Glomerular endothelial cell (primary cell): ENCODE results near the gene PITRM1. TPM values are rescaled to one million over a fixed set of nuclear protein-coding genes. Genes with fewer than 3 reads are reported as not detected.

Source experiments
- DNase-seq: peaks from one replicate; pipeline ENCODE4 v3.0.0-alpha.2; 2011; ENCODE audit warnings: low read depth, low spot score; ENCODE audit errors: extremely low read depth
- total RNA-seq: library from RNA; depleted of rRNA; stranded (reverse); fragments of >200 nt; gene quantifications from 2 replicates; pipeline ENCODE4 v1.2.3, GENCODE V29; 2015

Gene PITRM1
- total RNA-seq, 1 donor from 2014 or later = 86.2 TPM

DNA sequence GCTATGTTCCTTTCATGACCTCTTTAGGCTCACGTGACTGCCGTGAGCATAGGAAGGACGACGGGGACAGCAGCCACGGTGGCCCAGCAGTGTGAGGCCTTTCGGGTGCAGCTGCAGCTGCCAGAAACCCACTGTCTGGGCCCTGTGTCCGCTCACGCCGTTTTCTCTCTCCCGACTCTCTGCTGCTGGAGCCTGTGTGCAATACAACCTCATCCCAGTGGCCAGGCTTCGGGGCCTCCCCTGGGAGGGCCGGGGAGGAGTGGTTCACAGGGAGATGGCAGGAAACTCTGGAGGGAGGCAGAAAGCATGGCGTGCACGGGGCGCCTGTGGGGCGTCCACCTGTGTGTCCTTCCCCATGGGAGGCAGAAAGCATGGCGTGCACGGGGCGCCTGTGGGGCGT lies 66.7 kb downstream of the PITRM1 start:
- DNase-seq = no peak

- DNase-seq = no peak
Measured at GRCh38 chr10:3105166-3105565, 67.4 kb downstream of the PITRM1 start.

GRCh38 chr10:3104251-3104918 lies 68.2 kb downstream of the PITRM1 start:
- no peak for DNase-seq

GRCh38 chr10:3103646-3104045 lies 68.9 kb downstream of the PITRM1 start:
- DNase-seq = no peak

- DNase-seq = no peak
Measured at GRCh38 chr10:3102720-3103427, 69.7 kb downstream of the PITRM1 start.

DNA sequence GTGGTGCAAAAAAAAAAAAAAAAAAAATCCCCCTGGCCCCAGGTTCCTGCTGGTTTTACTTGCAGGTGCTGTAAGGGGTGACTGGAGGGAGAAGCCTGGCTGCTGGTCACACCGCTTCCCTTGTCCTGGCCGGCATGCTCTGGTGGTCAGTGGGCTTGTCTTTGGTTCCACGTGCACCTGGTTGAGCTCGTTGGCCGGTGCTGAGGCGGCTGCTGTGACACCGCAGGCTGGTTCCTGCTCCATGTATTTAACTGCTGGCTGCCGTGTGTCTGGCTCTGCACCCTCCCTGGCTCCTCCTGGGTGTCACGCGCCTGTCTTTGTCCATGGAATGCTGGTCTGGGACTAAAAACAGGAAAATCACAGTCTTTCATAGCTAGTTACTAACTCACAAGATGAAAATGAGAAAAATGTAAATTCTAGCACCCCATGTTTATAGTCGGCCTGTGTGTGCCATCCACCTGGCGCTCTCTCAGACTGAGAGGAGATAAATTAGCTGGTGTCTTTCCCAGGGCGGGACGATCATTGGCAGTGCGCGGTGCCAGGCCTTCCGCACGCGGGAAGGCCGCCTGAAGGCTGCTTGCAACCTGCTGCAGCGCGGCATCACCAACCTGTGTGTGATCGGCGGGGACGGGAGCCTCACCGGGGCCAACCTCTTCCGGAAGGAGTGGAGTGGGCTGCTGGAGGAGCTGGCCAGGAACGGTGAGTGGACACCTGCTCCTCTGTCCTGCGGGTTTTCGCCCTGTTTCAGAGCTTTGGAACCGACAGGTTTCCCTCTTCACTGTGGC lies 71.5 kb downstream of the PITRM1 start:
- no peak for DNase-seq

DNA sequence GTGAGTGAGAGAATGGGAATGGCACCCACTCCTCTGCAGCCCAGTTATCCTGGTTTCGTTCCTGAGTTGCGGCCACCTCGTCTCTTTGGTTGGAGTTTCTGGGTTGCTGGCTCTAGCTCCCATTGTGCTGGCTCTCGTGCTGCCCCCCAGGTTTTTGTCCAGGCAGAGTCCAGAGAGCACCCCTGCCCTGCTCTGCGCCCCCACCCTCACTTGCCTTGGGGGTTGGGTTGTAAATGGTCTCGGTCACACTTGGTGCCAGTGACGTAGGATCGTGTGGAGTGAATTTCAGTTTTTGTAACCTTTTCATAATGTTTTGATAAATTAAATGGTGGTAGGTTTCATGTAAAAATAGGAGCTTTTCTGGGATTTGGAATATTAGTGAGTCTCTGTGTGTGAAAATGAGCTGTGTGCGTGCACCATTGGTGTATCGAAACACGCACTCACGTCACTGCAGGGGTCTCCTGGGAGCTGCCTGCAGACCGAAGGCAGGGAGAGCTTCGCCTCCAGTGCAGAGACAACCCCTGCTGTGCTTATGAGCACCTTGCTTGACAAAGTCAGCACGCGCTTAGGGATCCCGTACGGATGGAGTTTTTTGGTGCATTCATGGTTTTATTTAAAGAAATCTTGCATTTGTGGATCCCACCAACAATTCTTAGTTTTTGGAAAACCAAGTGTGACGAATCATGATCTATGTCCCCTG lies 72.3 kb downstream of the PITRM1 start:
- DNase-seq = no peak

DNA sequence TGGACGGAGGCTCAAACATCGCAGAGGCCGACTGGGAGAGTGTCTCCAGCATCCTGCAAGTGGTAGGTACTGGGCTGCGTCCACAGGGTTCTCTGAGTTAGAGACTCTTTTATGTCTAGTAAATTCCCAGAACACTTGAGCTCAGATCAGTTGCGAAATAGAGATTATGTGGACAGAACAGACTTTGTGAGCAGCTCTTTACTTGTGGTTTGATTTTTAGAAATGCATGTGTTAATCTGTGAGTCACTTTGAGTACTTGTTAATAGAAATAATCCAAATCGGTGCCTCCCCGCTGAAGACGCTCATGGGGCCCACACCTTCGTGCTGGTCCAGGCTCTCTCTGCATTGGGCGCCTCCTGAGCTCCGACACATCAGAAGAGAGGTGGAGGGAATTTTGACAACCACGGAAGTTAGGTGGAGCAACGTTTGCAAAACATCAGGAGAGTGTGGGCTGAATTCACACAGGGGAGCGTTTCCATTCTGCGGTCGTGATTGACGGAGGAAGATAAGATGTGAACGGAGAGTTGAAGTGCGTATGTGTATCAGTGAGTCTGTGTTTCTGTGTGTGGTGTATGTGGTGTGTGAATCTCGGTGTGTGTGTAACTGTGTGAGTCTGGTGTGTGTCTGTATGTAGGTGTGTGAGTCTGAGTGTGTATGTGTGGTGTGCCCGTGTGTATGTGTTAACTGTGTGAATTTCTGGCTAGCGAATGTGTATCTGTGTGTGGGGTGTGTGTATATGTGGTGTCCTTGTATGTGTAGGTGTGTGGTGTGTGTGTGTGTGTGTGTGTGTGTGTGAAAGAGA lies 73.1 kb downstream of the PITRM1 start:
- DNase-seq = no peak

DNA sequence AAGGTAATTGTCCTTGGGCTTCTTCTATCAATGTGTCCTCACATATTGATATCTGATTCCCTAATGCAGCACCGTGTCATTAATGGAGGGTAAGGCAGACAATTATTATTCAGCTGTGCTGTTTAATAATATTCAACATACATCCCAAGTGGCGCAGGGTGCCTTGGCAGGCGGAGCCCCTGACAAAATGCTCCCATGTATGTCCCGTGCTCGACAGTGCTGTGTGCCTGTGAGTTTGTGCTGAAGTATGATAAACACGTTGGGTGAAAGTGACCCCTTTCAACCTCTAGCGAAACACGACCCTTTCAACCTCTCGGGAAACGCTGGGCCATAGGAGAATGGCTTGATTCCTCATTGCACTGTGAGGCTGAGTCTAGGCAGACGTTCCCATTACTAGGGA lies 73.9 kb downstream of the PITRM1 start:
- DNase-seq = no peak

DNA sequence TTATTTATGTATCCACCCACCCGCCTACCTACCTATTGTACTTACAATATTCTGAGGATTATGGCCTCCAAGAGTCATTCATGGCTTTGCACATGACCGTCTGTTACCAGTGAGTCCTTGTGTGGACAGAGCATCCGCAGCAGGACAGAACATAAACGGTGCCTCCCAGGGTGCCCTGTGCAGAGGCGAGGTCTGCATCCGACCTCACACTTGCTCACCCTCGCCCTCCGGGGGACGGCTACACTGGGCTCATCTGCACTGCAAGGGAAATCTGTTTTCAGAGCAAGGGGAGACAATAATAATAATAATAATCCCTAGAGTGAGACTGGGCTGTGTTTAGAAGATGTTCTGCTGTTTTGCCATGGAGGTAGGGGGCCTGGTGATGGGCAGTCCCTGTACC lies 75.4 kb downstream of the PITRM1 start:
- DNase-seq = no peak

GRCh38 chr10:3096149-3096548 lies 76.4 kb downstream of the PITRM1 start:
- DNase-seq = no peak

DNA sequence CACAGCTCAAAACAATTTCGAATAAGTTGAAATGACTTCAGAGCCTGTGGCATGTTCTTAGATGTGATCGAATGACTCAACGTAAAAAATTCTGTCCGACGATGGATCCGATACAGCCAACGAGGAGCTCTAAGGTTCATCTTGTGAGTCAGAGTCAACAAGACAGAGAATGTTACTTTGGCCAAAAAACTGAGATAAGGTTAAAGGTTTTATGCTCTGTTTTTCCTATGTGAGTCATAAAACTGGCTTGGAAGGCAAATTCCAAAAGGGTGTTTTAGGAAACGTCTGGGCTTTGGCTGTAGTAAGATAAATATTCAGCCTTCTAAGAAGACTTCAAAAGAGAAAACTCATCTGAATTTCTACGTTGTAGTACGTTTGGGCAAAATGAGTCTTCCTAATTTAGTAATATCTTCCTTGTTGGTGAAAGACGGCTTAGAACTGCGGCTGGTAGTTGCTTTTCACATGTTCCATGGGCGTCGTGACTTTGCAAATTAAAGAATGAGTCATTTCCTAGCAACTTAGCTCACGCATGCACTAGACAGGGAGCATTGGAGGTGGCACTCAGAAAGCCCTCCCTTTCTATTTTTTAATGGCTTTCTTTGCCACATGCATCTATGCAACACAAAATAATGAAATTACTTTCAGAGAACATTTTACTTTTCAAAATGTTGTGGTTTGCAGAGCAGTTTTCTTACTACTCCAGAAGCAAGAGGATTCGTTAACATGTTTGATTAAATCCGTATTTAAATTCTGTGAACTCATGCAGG lies 77.0 kb downstream of the PITRM1 start:
- DNase-seq = peak; percentile 99

DNA sequence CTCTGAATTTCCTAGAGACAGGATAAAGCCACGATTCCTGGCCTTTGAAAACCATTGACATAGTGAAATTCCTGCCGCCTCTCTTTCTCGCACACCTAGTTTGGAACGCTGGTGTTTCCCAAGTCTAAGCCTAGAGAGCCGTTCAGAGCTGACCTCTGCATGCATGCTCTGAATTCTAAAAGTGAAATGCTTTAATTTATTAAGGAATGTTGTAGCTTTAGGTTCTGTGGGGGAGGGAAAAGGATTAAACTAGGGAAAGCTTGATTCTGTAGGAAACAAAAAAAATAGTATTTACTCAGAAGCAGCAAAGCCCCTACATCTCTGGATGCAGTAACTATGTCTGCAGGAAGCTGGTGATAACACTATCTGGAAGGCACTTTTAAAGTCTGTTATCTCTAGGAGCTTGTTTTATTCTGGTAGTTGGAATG lies 78.0 kb downstream of the PITRM1 start:
- DNase-seq = no peak

- no peak for DNase-seq
Measured at GRCh38 chr10:3093996-3094395, 78.6 kb downstream of the PITRM1 start.

GRCh38 chr10:3091921-3092320 lies 80.7 kb downstream of the PITRM1 start:
- DNase-seq = no peak

DNA sequence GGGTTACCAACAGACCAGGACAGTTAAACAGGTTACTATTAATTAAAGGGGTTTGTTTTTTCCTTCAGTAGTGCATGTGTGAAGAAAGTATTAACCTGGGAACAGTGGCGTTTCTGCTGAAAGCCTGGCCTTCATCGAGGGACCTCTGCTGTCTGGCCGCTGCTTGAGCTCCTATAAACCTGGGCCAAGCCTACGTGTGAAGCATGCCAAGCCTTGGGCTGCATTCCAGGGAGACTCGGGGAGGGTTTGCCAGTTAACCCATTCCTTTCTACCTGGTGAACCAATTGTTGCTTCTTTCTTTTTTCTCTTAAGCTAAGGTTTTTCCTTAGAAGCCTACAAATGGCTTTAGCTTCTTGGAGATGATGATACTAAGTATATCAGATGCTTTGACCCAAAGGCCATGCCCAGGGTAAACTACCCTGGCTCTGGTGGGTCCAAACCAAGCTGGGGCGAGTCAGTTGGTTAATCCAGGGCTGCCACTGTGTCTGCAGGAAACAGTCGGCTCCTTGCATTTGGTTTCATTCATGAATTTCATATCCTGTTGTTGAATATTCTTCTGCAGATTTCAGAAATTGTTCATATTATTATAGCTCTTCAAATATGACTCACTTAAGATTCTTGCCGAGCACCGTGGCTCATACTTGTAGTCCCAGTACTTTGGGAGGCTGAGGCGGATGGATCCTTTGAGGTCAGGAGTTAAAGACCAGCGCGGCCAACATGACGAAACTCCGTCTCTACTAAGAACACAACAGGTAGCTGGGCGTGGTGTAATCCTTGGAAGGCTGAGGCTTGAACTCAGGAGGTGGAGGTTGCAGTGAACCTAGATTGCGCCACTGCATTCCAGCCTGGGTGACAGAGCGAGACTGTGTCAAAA lies 81.4 kb downstream of the PITRM1 start:
- no peak for DNase-seq

GRCh38 chr10:3090388-3090787 lies 82.2 kb downstream of the PITRM1 start:
- DNase-seq = no peak
